Coronary artery (tissue), 2 donors: ENCODE results near the gene TMEM87B.
"Not testable (repeated sequence)": the region's sequence is repeated elsewhere in the genome, so short reads cannot be mapped to it uniquely, and the experiment has no call there.

Source experiments
- DNase-seq: peaks from one replicate; pipeline ENCODE4 v3.0.0-alpha.2; 2017; ENCODE audit warnings: low spot score
- H3K27ac ChIP-seq, 2 donors: fragments of 200-600 bp; sonication (generic); one replicate each; pipeline ENCODE4 v1.5.1; 2016 to 2019
- H3K4me3 ChIP-seq: fragments of 200-600 bp; sonication (generic); 2 replicates; pipeline ENCODE4 v1.5.1; 2016; ENCODE audit warnings: mild to moderate bottlenecking, moderate library complexity
- CTCF ChIP-seq: fragments of 200-600 bp; sonication (generic); IDR thresholded peaks from one replicate; pipeline ENCODE4 v1.5.1; 2019; ENCODE audit warnings: antibody characterized with exemption

The TMEM87B gene

GRCh38 chr2:112137516-112138158 is 82.6 kb downstream of the TMEM87B start:
- H3K4me3 ChIP-seq = peak overlapping the region; percentile 86
- no peak for DNase-seq
- H3K27ac ChIP-seq = peak overlapping the region; percentile 54 to 63
- TF ChIP-seq CTCF = no peak

- peak within 1 kb of the TSS; percentile 86 for H3K4me3 ChIP-seq
- no peak for DNase-seq
- TF ChIP-seq CTCF = no peak
- H3K27ac ChIP-seq = peak within 1 kb of the TSS; percentile 54 to 63
Observed at GRCh38 chr2:112138159-112139032, 83.3 kb downstream of the TMEM87B start, which contains the start of gene FBLN7. Gene FBLN7 (plus strand): TSS chr2:112138385. CDS start chr2:112138656, 271 bp downstream.

- DNase-seq = not testable (repeated sequence)
Observed at GRCh38 chr2:112139033-112139614, 84.1 kb downstream of the TMEM87B start.

GRCh38 chr2:112139661-112140204 is 84.7 kb downstream of the TMEM87B start:
- H3K27ac ChIP-seq = peak overlapping the region in 1 of 2 donors; percentile 65
- not testable (repeated sequence) for DNase-seq
- H3K4me3 ChIP-seq = peak overlapping the region; percentile 47

More at GRCh38 chr2:112139033-112139614, 84.1 kb downstream of the TMEM87B start:
- Histone ChIP-seq H3K4me3 (peak overlapping the region; percentile 86), H3K27ac (peak overlapping the region in 1 of 2 donors; percentile 54)

- TF ChIP-seq CTCF = no peak
- H3K4me3 ChIP-seq = peak overlapping the region; percentile 47
- DNase-seq = no peak
- H3K27ac ChIP-seq = peak overlapping the region in 1 of 2 donors; percentile 65
Observed at GRCh38 chr2:112140205-112140802, 85.2 kb downstream of the TMEM87B start.

- no peak overlapping the region for H3K27ac ChIP-seq
Observed at GRCh38 chr2:112140899-112141625, 86.0 kb downstream of the TMEM87B start.

More at GRCh38 chr2:112140899-112141625, 86.0 kb downstream of the TMEM87B start:
- no peak overlapping the region for H3K4me3 ChIP-seq
- TF ChIP-seq CTCF = no peak
- no peak for DNase-seq
